Muscle layer of colon (tissue), 2 donors: ENCODE measurements around the gene C2orf92.

Source experiments
- H3K27ac ChIP-seq: one replicate; pipeline ENCODE4 v1.7.0; 2013; ENCODE audit warnings: low read depth, mild to moderate bottlenecking, low read length, moderate library complexity
- H3K27me3 ChIP-seq, 2 donors: one replicate each; pipeline ENCODE4 v1.7.0; 2013; ENCODE audit warnings: low read length in 2 of 2, mild to moderate bottlenecking in 2 of 2; ENCODE audit not compliant: insufficient read depth in 2 of 2, control insufficient read depth in 1 of 2
- H3K36me3 ChIP-seq: one replicate; pipeline ENCODE4 v1.7.0; 2013; ENCODE audit warnings: mild to moderate bottlenecking, low read length; ENCODE audit not compliant: insufficient read depth
- H3K4me1 ChIP-seq: one replicate; pipeline ENCODE4 v1.7.0; 2013; ENCODE audit warnings: mild to moderate bottlenecking, low read length; ENCODE audit not compliant: insufficient read depth
- H3K4me3 ChIP-seq, 2 donors: one replicate each; pipeline ENCODE4 v1.7.0; 2013; ENCODE audit warnings: low read length in 2 of 2, low read depth in 1 of 2, mild to moderate bottlenecking in 1 of 2, moderate library complexity in 1 of 2
- H3K9ac ChIP-seq: one replicate; pipeline ENCODE4 v1.7.0; 2013; ENCODE audit warnings: low read length
- H3K9me3 ChIP-seq: one replicate; pipeline ENCODE4 v1.7.0; 2013; ENCODE audit warnings: mild to moderate bottlenecking, low read length
- donor health status: abdominal sarcoma.
- donor health status: Adenocarcinoma of cecum.

Gene C2orf92

DNA sequence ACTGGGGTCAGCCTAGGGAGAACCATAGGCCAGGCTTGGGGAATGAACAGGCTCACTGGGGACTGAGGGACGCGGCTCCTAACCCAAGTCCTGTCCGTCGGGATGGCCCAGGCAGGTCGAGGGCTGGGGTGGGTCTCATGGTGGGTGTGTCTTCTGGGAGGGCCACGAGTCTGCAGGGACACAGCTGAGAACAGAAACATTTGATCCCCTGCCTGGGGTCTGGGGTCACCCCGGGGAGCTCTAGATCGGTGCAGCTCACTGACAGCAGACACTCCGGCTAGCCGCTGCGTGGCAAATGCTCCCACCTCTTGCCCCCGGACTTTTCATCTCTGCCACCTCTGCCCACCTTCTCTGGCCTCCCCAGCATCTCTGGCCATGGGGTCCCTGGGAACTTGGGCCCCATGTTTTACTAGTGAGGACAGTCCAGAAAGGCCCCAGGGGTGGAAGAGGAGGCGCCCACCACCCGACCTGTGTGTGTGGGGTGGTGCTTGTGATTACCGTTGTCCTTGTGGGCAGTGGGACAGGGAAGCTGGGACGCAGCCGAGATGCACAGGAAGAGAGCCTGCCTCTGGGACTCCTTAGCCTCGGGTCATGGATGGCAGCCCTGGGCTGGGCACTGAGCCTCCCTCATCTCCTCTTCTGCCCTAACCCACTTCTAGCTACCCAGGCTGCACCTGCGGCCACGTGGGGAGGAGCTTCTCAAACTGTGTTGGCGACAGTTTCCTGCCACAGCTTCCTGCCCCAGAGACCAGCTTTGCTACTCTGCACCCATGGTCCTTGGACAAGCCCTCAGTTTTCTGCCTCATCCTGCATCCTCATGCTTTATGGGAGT lies 48.8 kb downstream of the C2orf92 start:
- no peaks in the 10 kb centered on the region for H3K9me3 ChIP-seq
- no peak overlapping the region for H3K4me3 ChIP-seq
- no peaks in the 10 kb centered on the region for H3K4me1 ChIP-seq
- no peaks in the 10 kb centered on the region for H3K27me3 ChIP-seq
- H3K27ac ChIP-seq, result no peak overlapping the region
- H3K9ac ChIP-seq, result no peak overlapping the region
- H3K36me3 ChIP-seq, result no peaks in the 10 kb centered on the region

DNA sequence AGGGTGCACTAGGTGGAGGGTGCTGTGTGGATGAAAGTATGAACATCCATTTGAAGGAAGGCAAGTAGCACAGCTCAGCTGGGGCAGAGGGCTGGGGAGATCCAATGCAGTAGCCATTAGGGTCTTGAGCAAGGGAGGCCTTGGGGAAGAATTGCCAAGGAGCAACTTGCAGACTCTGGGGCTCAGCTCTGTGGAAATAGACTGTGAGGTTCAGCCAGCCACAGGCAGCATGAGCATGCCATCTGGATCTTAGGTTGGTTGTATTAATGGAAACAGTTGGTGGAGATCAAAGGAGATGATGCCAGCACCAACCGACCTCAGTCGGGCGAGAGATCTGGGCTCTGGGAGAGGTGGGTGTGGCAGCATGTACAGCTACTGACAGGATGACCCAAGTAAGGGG lies 49.4 kb downstream of the C2orf92 start:
- H3K36me3 ChIP-seq, result no peaks in the 10 kb centered on the region
- no peaks in the 10 kb centered on the region for H3K4me1 ChIP-seq
- no peaks in the 10 kb centered on the region for H3K9me3 ChIP-seq
- H3K9ac ChIP-seq, result no peak overlapping the region
- peaks cover 0 to 5% of the 10 kb centered on the region in 2 donors for H3K27me3 ChIP-seq
- H3K27ac ChIP-seq, result no peak overlapping the region
- H3K4me3 ChIP-seq, result no peak overlapping the region

DNA sequence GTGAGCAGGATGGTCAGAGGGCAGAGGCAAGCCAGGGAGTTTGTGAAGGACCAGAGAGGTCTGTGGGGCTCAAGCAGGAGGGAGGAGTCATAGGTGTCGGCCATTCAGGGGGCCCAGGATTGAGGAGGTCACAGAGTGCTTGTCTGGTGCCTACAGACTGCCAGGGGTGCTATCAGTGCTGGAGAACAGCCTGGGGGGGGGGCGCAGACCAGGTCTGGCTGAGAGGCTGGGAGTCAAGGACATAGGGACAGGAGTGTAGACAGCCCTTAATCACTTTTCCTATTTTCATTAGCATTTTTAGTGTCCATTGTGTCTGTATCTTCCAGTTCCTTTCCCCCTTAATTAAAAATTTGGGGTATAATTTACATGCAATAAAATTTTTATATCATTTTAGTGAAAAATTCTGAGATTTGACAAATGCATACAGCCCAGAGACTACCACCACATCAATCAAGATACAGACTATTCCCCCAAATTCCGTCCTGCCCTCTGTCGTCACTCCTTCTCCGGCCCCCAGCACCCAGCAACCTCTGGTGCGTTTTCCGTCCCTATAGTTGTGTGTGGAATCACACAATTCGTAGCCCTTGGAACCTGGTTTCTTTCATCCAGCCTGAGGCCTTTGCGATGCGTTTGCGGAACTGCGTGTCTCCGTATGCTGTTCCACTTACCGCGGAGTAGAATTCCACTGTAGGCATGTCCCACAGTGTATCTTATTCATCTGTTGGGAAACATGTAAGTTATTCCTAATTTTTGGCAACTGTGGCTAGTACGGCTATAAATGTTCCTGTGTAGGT lies 50.0 kb downstream of the C2orf92 start:
- Histone ChIP-seq H3K9me3 (no peaks in the 10 kb centered on the region), H3K4me1 (no peaks in the 10 kb centered on the region), H3K9ac (no peak overlapping the region), H3K27ac (no peak overlapping the region), H3K4me3 (no peak overlapping the region), H3K36me3 (no peaks in the 10 kb centered on the region), H3K27me3 (peaks cover 0 to 11% of the 10 kb centered on the region in 2 donors)

DNA sequence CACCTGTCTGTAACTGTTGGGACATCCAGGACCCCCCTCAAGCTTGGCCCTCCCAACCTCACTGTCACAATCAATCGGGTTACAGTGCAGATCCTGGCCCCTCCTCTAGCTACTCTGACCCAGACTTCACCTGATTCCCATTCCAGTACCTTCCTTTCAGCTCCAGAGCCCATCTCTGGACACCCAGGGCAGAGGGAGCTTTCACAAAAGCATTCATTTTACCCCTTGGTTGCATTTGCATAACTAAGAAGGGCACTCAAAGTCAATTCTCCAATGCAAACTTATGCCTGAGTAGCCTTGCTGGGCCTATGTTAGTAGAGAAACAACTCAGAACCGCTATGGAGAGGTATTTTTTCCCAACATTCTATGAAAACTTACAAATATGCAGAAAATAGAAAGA lies 51.2 kb downstream of the C2orf92 start:
- Histone ChIP-seq H3K4me1 (no peaks in the 10 kb centered on the region), H3K9ac (no peak overlapping the region), H3K36me3 (no peaks in the 10 kb centered on the region), H3K27me3 (peaks cover 0 to 16% of the 10 kb centered on the region in 2 donors), H3K4me3 (no peak overlapping the region), H3K9me3 (no peaks in the 10 kb centered on the region), H3K27ac (no peak overlapping the region)

DNA sequence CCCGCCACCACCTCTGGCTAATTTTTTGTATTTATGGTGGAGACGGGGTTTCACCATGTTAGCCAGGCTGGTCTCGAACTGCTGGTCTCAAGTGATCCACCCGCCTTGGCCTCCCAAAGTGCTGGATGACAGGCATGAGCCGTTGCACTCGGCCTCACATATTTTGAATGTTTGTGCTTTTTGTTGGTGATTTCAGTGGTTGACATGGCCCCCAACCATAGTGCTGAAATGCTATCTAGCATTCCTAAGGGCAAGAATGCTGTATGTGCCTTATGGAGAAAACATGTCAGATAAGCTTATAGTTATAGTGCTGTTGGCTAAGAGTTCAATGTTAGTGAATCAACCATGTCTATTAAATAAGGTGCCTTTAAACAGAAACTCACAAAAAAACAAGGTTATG lies 52.7 kb downstream of the C2orf92 start:
- Histone ChIP-seq H3K36me3 (no peaks in the 10 kb centered on the region), H3K4me3 (no peak overlapping the region), H3K27ac (no peak overlapping the region), H3K9me3 (no peaks in the 10 kb centered on the region), H3K27me3 (peaks cover 0 to 16% of the 10 kb centered on the region in 2 donors), H3K9ac (no peak overlapping the region), H3K4me1 (no peaks in the 10 kb centered on the region)

DNA sequence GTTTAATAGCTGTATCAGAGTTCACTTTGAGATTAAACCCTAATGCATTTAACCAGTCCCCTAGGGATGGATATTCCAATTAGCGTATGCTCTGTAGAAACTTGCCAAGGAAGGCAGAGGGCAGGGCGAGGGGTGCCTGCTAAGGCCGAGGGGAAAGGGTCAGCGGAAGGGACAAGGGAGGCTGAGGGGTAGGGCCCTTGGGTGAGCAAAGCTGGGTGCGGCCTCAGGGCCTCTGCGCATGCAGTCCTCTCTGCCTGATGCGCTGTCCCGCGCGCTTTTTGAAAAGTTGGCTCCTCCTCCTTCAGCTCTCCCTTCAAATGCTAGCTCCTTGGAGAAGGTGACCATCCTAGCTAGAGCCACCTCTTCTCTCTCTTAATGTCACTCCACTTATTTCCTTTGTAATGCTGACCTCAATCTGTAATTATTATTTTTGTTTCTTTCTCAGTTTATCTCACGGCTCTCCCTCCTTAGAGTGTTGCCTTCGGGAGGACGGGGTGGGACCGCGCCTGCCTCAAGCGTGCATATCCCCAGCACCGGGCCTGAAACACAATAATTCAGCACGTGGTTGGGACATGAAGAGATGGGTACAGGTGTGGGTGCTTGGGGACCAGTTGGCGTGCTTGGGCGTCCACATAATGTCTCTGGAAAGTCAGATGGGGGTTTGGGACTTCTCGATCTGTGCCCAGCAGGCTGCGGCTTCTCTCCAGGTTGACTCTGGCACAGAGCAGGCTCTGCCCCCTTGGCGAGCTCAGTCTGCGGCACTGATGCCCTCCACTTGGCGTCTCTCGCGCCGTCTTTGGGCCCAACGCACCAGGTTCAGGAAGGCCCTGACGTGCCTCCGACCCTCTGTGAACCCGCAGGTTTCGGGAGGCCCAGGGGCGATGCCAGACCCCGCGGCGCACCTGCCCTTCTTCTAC lies 53.9 kb downstream of the C2orf92 start:
- no peaks in the 10 kb centered on the region for H3K9me3 ChIP-seq
- no peaks in the 10 kb centered on the region for H3K4me1 ChIP-seq
- H3K9ac ChIP-seq, result no peak overlapping the region
- H3K27ac ChIP-seq, result no peak overlapping the region
- H3K27me3 ChIP-seq, result peaks cover 0 to 16% of the 10 kb centered on the region in 2 donors
- no peak overlapping the region for H3K4me3 ChIP-seq
- no peaks in the 10 kb centered on the region for H3K36me3 ChIP-seq

GRCh38 chr2:97724073-97724410 lies 54.5 kb downstream of the C2orf92 start:
- no peaks in the 10 kb centered on the region for H3K36me3 ChIP-seq
- H3K9ac ChIP-seq, result no peak overlapping the region
- H3K27me3 ChIP-seq, result peaks cover 0 to 16% of the 10 kb centered on the region in 2 donors
- no peaks in the 10 kb centered on the region for H3K9me3 ChIP-seq
- no peaks in the 10 kb centered on the region for H3K4me1 ChIP-seq
- H3K4me3 ChIP-seq, result no peak overlapping the region
- H3K27ac ChIP-seq, result no peak overlapping the region

DNA sequence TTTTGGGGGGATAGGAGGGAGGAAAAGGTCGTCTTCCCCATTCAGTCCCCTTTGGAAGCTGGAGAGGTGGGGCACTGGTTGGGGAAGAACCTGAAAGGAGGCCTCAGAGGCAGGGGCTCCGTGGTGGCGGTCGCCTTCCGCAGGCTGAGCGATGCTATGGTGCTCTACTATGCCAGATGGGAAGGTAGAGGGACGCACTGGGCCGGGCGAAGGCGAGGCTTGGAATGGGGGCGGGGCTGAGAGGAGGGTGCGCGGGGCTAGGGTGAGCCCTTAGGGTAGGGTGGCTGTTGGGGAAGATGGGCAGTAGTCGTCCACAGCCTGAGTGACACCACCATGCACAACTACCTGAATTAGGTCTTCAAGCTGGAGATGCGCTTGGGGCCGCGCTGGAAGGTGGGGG lies 55.0 kb downstream of the C2orf92 start:
- H3K27ac ChIP-seq, result no peak overlapping the region
- no peaks in the 10 kb centered on the region for H3K36me3 ChIP-seq
- no peak overlapping the region for H3K9ac ChIP-seq
- no peaks in the 10 kb centered on the region for H3K4me1 ChIP-seq
- peaks cover 0 to 16% of the 10 kb centered on the region in 2 donors for H3K27me3 ChIP-seq
- H3K4me3 ChIP-seq, result no peak overlapping the region
- no peaks in the 10 kb centered on the region for H3K9me3 ChIP-seq

GRCh38 chr2:97724946-97725688 lies 55.6 kb downstream of the C2orf92 start:
- Histone ChIP-seq H3K4me3 (no peak overlapping the region), H3K36me3 (no peaks in the 10 kb centered on the region), H3K4me1 (no peaks in the 10 kb centered on the region), H3K27me3 (peaks cover 0 to 16% of the 10 kb centered on the region in 2 donors), H3K27ac (no peak overlapping the region), H3K9ac (no peak overlapping the region), H3K9me3 (peaks cover 2% of the 10 kb centered on the region)

DNA sequence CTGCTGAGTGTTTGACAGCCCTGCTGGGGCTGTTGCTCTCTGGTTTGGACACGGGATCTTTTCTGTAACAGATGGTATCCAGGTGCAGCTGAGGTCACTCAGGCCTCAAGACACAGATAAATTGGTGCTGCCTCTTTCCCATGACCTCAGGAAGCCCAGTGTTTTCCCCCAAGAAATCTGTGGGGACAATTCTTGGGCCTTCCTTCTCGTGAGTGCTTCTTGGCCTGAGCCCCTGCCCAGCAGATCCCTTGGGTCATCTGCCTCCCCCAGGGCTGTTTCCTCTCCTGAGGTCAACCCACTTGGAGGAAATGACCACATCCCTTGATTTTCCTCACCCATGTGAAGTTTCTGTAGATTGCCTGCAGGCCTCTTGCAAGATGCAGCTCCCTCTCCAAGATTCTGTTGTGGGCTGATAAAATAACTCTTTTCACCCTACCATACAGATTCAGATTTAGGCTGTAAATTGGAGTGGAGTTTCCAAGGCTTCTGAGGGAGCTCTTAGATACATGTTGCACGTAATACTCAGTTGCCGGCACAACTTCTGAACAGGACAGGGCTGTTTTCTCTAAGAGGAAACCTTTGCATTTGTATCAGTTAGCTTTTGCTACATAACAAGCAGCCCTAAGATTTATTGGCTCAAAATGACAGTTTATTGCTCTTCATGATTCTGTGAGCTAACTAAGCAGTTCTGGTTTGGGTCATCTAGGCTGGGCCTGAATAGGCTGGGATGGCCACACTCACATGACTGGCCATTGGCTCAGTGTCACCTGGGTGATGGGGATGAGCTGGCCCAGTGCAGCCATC lies 57.0 kb downstream of the C2orf92 start:
- Histone ChIP-seq H3K27ac (no peak overlapping the region), H3K9me3 (peaks cover 4% of the 10 kb centered on the region), H3K36me3 (no peaks in the 10 kb centered on the region), H3K4me3 (no peak overlapping the region), H3K27me3 (peaks cover 0 to 16% of the 10 kb centered on the region in 2 donors), H3K4me1 (no peaks in the 10 kb centered on the region), H3K9ac (no peak overlapping the region)
